ENCODE measurements around the gene ZNF627.
"Not testable (repeated sequence)": the region's sequence is repeated elsewhere in the genome, so short reads cannot be mapped to it uniquely, and the experiment has no call there.

Gene ZNF627

GRCh38 chr19:11560404-11561051 is 36.8 kb upstream of the ZNF627 start:
- Mint-ChIP-seq H3K36me3 (ENCODE audit: low read depth) (peaks cover 6% of the 10 kb centered on the region), H3K27me3 (ENCODE audit: low read depth, poor library complexity) (peaks cover 10% of the 10 kb centered on the region), H3K4me1 (peaks cover 39% of the 10 kb centered on the region), H3K27ac (no peak overlapping the region), H3K4me3 (peak overlapping the region; percentile 73), H3K9me3 (no peaks in the 10 kb centered on the region)
- peak; percentile 76 for TF ChIP-seq CTCF (IDR thresholded peaks at IDR 0.05)
- peak; percentile 68 for DNase-seq

- peaks cover 22% of the 10 kb centered on the region for H3K4me1 Mint-ChIP-seq
- TF ChIP-seq CTCF (IDR thresholded peaks at IDR 0.05): no peak
- no peak overlapping the region for H3K27ac Mint-ChIP-seq
- peaks cover 4% of the 10 kb centered on the region for H3K36me3 Mint-ChIP-seq (ENCODE audit: low read depth)
- DNase-seq: no peak
- no peaks in the 10 kb centered on the region for H3K9me3 Mint-ChIP-seq
- no peak overlapping the region for H3K4me3 Mint-ChIP-seq
- peaks cover 3% of the 10 kb centered on the region for H3K27me3 Mint-ChIP-seq (ENCODE audit: low read depth, poor library complexity)
Observed at GRCh38 chr19:11563532-11563931, 33.8 kb upstream of the ZNF627 start.

GRCh38 chr19:11564082-11564807 is 33.0 kb upstream of the ZNF627 start:
- H3K9me3 Mint-ChIP-seq; DNase-seq; H3K36me3 Mint-ChIP-seq (ENCODE audit: low read depth); H3K27ac Mint-ChIP-seq; H3K27me3 Mint-ChIP-seq (ENCODE audit: low read depth, poor library complexity); H3K4me3 Mint-ChIP-seq: not testable (repeated sequence)
- H3K4me1 Mint-ChIP-seq: peaks cover 16% of the 10 kb centered on the region

- H3K4me1 Mint-ChIP-seq; H3K27me3 Mint-ChIP-seq (ENCODE audit: low read depth, poor library complexity); H3K4me3 Mint-ChIP-seq; H3K27ac Mint-ChIP-seq; DNase-seq; H3K36me3 Mint-ChIP-seq (ENCODE audit: low read depth); H3K9me3 Mint-ChIP-seq: not testable (repeated sequence)
Observed at GRCh38 chr19:11565649-11565980, 31.7 kb upstream of the ZNF627 start.

GRCh38 chr19:11566164-11566563 is 31.1 kb upstream of the ZNF627 start:
- no peaks in the 10 kb centered on the region for H3K9me3 Mint-ChIP-seq
- peaks cover 5% of the 10 kb centered on the region for H3K4me1 Mint-ChIP-seq
- no peak for TF ChIP-seq CTCF (IDR thresholded peaks at IDR 0.05)
- H3K27me3 Mint-ChIP-seq (ENCODE audit: low read depth, poor library complexity): peaks cover 3% of the 10 kb centered on the region
- peaks cover 4% of the 10 kb centered on the region for H3K36me3 Mint-ChIP-seq (ENCODE audit: low read depth)
- no peak overlapping the region for H3K4me3 Mint-ChIP-seq
- H3K27ac Mint-ChIP-seq: peak overlapping the region; percentile 75
- DNase-seq: no peak

- Mint-ChIP-seq H3K9me3 (no peaks in the 10 kb centered on the region), H3K27me3 (ENCODE audit: low read depth, poor library complexity) (no peaks in the 10 kb centered on the region), H3K36me3 (ENCODE audit: low read depth) (peaks cover 4% of the 10 kb centered on the region), H3K4me3 (no peak overlapping the region), H3K4me1 (no peaks in the 10 kb centered on the region), H3K27ac (peak overlapping the region; percentile 22)
- DNase-seq: no peak
- no peak for TF ChIP-seq CTCF (IDR thresholded peaks at IDR 0.05)
Observed at GRCh38 chr19:11570039-11570462, 27.2 kb upstream of the ZNF627 start.

- Mint-ChIP-seq H3K27me3 (ENCODE audit: low read depth, poor library complexity) (peaks cover 16% of the 10 kb centered on the region), H3K4me1 (peaks cover 16% of the 10 kb centered on the region)
- H3K27ac Mint-ChIP-seq; H3K36me3 Mint-ChIP-seq (ENCODE audit: low read depth); H3K9me3 Mint-ChIP-seq; H3K4me3 Mint-ChIP-seq; DNase-seq: not testable (repeated sequence)
Observed at GRCh38 chr19:11573354-11573753, 23.9 kb upstream of the ZNF627 start.

- Mint-ChIP-seq H3K27me3 (ENCODE audit: low read depth, poor library complexity) (peaks cover 18% of the 10 kb centered on the region), H3K4me1 (peaks cover 16% of the 10 kb centered on the region)
- H3K36me3 Mint-ChIP-seq (ENCODE audit: low read depth); DNase-seq; H3K4me3 Mint-ChIP-seq; H3K9me3 Mint-ChIP-seq; H3K27ac Mint-ChIP-seq: not testable (repeated sequence)
Observed at GRCh38 chr19:11573763-11574162, 23.5 kb upstream of the ZNF627 start.
